T-helper 17 cell (primary cell): ENCODE results near the gene TLDC2. TPM values are rescaled to one million over a fixed set of nuclear protein-coding genes. Genes with fewer than 3 reads are reported as not detected.
"Not testable (repeated sequence)": the region's sequence is repeated elsewhere in the genome, so short reads cannot be mapped to it uniquely, and the experiment has no call there.

ENCODE experiments used
- ATAC-seq: fragments of 150-1000 bp; cut with Tn5 transposase; 2 replicates; pipeline ENCODE4 v1.10.0; 2021; ENCODE audit warnings: mild to moderate bottlenecking, moderate library complexity
- DNase-seq, 3 donors: peaks; one replicate each; pipeline versions ENCODE4 v3.0.0 to v3.0.0-alpha.2; 2020 to 2021
- H3K9me3 ChIP-seq: one replicate; pipeline ENCODE4 v1.7.0; 2013; ENCODE audit warnings: low read length, mild to moderate bottlenecking; ENCODE audit not compliant: control insufficient read depth, poor library complexity, severe bottlenecking
- H3K27ac Mint-ChIP-seq: one replicate; pipeline ENCODE4 v1.8.0; 2022; ENCODE audit warnings: mild to moderate bottlenecking, moderate library complexity, mixed read lengths
- H3K27me3 Mint-ChIP-seq: one replicate; pipeline ENCODE4 v1.8.0; 2022; ENCODE audit warnings: mixed read lengths
- H3K36me3 Mint-ChIP-seq: one replicate; pipeline ENCODE4 v1.8.0; 2022; ENCODE audit warnings: low read depth, mixed read lengths
- H3K4me1 Mint-ChIP-seq: one replicate; pipeline ENCODE4 v1.8.0; 2022; ENCODE audit warnings: mild to moderate bottlenecking, mixed read lengths
- H3K4me3 Mint-ChIP-seq: one replicate; pipeline ENCODE4 v1.8.0; 2022; ENCODE audit warnings: mild to moderate bottlenecking, moderate library complexity, mixed read lengths
- total RNA-seq, 4 donors: library from RNA in 2 of 4; stranded (reverse) in 2 of 4; gene quantifications; one replicate each; pipeline ENCODE4 v1.2.3 and lab custom pipeline; 2022 to 2026

Gene TLDC2
- total RNA-seq, 2 donors from 2014 or later, result not detected

GRCh38 chr20:36919715-36920333 is 43.9 kb downstream of the TLDC2 start:
- H3K9me3 ChIP-seq, result no peaks in the 10 kb centered on the region
- H3K27ac Mint-ChIP-seq, result no peak overlapping the region
- H3K36me3 Mint-ChIP-seq, result peaks cover 2% of the 10 kb centered on the region
- peak; percentile 86 for ATAC-seq
- DNase-seq, result peak in 1 of 3 donors; percentile 16
- H3K27me3 Mint-ChIP-seq, result no peaks in the 10 kb centered on the region
- H3K4me3 Mint-ChIP-seq, result peak overlapping the region; percentile 41
- peaks cover 8% of the 10 kb centered on the region for H3K4me1 Mint-ChIP-seq

- H3K27ac Mint-ChIP-seq, result peak overlapping the region; percentile 27
These were observed 44.4 kb downstream of the TLDC2 start for GRCh38 chr20:36920334-36920730.

GRCh38 chr20:36924167-36925045 is 48.5 kb downstream of the TLDC2 start:
- no peaks in the 10 kb centered on the region for H3K27me3 Mint-ChIP-seq
- peaks cover 16% of the 10 kb centered on the region for H3K4me1 Mint-ChIP-seq
- H3K27ac Mint-ChIP-seq, result peak overlapping the region; percentile 91
- ATAC-seq (no peak), DNase-seq (no peak)
- peaks cover 7% of the 10 kb centered on the region for H3K36me3 Mint-ChIP-seq
- no peaks in the 10 kb centered on the region for H3K9me3 ChIP-seq
- H3K4me3 Mint-ChIP-seq, result no peak overlapping the region

More at GRCh38 chr20:36920334-36920730, 44.4 kb downstream of the TLDC2 start:
- Mint-ChIP-seq H3K4me1 (peaks cover 11% of the 10 kb centered on the region), H3K4me3 (no peak overlapping the region), H3K36me3 (peaks cover 2% of the 10 kb centered on the region), H3K27me3 (no peaks in the 10 kb centered on the region)
- DNase-seq, result no peak
- no peak for ATAC-seq
- no peaks in the 10 kb centered on the region for H3K9me3 ChIP-seq

GRCh38 chr20:36925234-36925633 is 49.3 kb downstream of the TLDC2 start:
- H3K4me3 Mint-ChIP-seq, result no peak overlapping the region
- peak overlapping the region; percentile 91 for H3K27ac Mint-ChIP-seq
- no peak for DNase-seq
- no peak for ATAC-seq
- H3K27me3 Mint-ChIP-seq, result no peaks in the 10 kb centered on the region
- H3K36me3 Mint-ChIP-seq, result peaks cover 9% of the 10 kb centered on the region
- H3K9me3 ChIP-seq, result no peaks in the 10 kb centered on the region
- peaks cover 16% of the 10 kb centered on the region for H3K4me1 Mint-ChIP-seq

- H3K4me1 Mint-ChIP-seq, result peaks cover 26% of the 10 kb centered on the region
- no peaks in the 10 kb centered on the region for H3K27me3 Mint-ChIP-seq
- H3K9me3 ChIP-seq, result no peaks in the 10 kb centered on the region
- no peak for DNase-seq
- no peak for ATAC-seq
- H3K4me3 Mint-ChIP-seq, result no peak overlapping the region
- H3K36me3 Mint-ChIP-seq, result peaks cover 12% of the 10 kb centered on the region
- H3K27ac Mint-ChIP-seq, result peak overlapping the region; percentile 71
These were observed 50.8 kb downstream of the TLDC2 start for GRCh38 chr20:36926653-36927200.

- Mint-ChIP-seq H3K27ac (peak overlapping the region; percentile 94), H3K27me3 (no peaks in the 10 kb centered on the region), H3K36me3 (peaks cover 14% of the 10 kb centered on the region), H3K4me3 (no peak overlapping the region), H3K4me1 (peaks cover 28% of the 10 kb centered on the region)
- ATAC-seq, result no peak
- H3K9me3 ChIP-seq, result no peaks in the 10 kb centered on the region
- no peak for DNase-seq
These were observed 51.8 kb downstream of the TLDC2 start for GRCh38 chr20:36927704-36928103.

- Mint-ChIP-seq H3K27ac (peak overlapping the region; percentile 94), H3K4me1 (peaks cover 31% of the 10 kb centered on the region), H3K4me3 (no peak overlapping the region), H3K27me3 (no peaks in the 10 kb centered on the region), H3K36me3 (peaks cover 12% of the 10 kb centered on the region)
- no peak for DNase-seq
- H3K9me3 ChIP-seq, result no peaks in the 10 kb centered on the region
- ATAC-seq, result no peak
These were observed 53.4 kb downstream of the TLDC2 start for GRCh38 chr20:36929290-36929689.

- ATAC-seq (no peak), DNase-seq (no peak)
- H3K4me3 Mint-ChIP-seq, result no peak overlapping the region
- no peaks in the 10 kb centered on the region for H3K27me3 Mint-ChIP-seq
- peaks cover 12% of the 10 kb centered on the region for H3K36me3 Mint-ChIP-seq
- no peaks in the 10 kb centered on the region for H3K9me3 ChIP-seq
- H3K4me1 Mint-ChIP-seq, result peaks cover 28% of the 10 kb centered on the region
- H3K27ac Mint-ChIP-seq, result peak overlapping the region; percentile 94
These were observed 53.8 kb downstream of the TLDC2 start for GRCh38 chr20:36929691-36930090.

- Mint-ChIP-seq H3K4me1 (peaks cover 27% of the 10 kb centered on the region), H3K27ac (peak overlapping the region; percentile 94), H3K4me3 (peak overlapping the region; percentile 41)
- DNase-seq, H3K27me3 Mint-ChIP-seq, H3K36me3 Mint-ChIP-seq, ATAC-seq, H3K9me3 ChIP-seq: not testable (repeated sequence)
These were observed 56.1 kb downstream of the TLDC2 start for GRCh38 chr20:36932067-36932466.

- no peak for DNase-seq
- no peaks in the 10 kb centered on the region for H3K27me3 Mint-ChIP-seq
- peak overlapping the region; percentile 94 for H3K27ac Mint-ChIP-seq
- H3K9me3 ChIP-seq, result no peaks in the 10 kb centered on the region
- H3K36me3 Mint-ChIP-seq, result peaks cover 9% of the 10 kb centered on the region
- H3K4me3 Mint-ChIP-seq, result peak overlapping the region; percentile 7
- peaks cover 27% of the 10 kb centered on the region for H3K4me1 Mint-ChIP-seq
- ATAC-seq, result no peak
These were observed 56.8 kb downstream of the TLDC2 start for GRCh38 chr20:36932476-36933426.

GRCh38 chr20:36933571-36933970 is 57.6 kb downstream of the TLDC2 start:
- not testable (repeated sequence) for H3K27me3 Mint-ChIP-seq, H3K36me3 Mint-ChIP-seq, H3K9me3 ChIP-seq, ATAC-seq, H3K27ac Mint-ChIP-seq, DNase-seq, H3K4me3 Mint-ChIP-seq
- H3K4me1 Mint-ChIP-seq, result peaks cover 27% of the 10 kb centered on the region

GRCh38 chr20:36936341-36936740 is 60.4 kb downstream of the TLDC2 start:
- Mint-ChIP-seq H3K4me1 (peaks cover 30% of the 10 kb centered on the region), H3K27ac (peak overlapping the region; percentile 90), H3K36me3 (peaks cover 6% of the 10 kb centered on the region), H3K4me3 (peak overlapping the region; percentile 19), H3K27me3 (no peaks in the 10 kb centered on the region)
- H3K9me3 ChIP-seq, result no peaks in the 10 kb centered on the region
- no peak for ATAC-seq
- no peak for DNase-seq
